ENCODE results near the gene EIF4G3. TPM values are rescaled to one million over a fixed set of nuclear protein-coding genes. Genes with fewer than 3 reads are reported as not detected.

EIF4G3 gene
- total RNA-seq, 4 donors from 2014 or later = 68.9 to 110 (median 104) TPM

- Histone ChIP-seq H3K27ac (no peak overlapping the region), H3K4me3 (replicated peaks in 1 of 3) (no peak overlapping the region), H3K27me3 (no peaks in the 10 kb centered on the region), H3K36me3 (no peaks in the 10 kb centered on the region), H3K4me1 (peaks cover 4 to 9% of the 10 kb centered on the region in 2 donors), H3K9me3 (no peaks in the 10 kb centered on the region)
- intact Hi-C loops (cut with DNase I) = no loop called here
- TF ChIP-seq POLR2A (IDR thresholded peaks at IDR 0.05) = no peak
- TF ChIP-seq, protein P1, sequence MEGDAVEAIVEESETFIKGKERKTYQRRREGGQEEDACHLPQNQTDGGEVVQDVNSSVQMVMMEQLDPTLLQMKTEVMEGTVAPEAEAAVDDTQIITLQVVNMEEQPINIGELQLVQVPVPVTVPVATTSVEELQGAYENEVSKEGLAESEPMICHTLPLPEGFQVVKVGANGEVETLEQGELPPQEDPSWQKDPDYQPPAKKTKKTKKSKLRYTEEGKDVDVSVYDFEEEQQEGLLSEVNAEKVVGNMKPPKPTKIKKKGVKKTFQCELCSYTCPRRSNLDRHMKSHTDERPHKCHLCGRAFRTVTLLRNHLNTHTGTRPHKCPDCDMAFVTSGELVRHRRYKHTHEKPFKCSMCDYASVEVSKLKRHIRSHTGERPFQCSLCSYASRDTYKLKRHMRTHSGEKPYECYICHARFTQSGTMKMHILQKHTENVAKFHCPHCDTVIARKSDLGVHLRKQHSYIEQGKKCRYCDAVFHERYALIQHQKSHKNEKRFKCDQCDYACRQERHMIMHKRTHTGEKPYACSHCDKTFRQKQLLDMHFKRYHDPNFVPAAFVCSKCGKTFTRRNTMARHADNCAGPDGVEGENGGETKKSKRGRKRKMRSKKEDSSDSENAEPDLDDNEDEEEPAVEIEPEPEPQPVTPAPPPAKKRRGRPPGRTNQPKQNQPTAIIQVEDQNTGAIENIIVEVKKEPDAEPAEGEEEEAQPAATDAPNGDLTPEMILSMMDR (IDR thresholded peaks at IDR 0.05) = no peak
- DNase-seq = no peak
- WGBS, 2 donors = 86 to 88% methylated on average over 3 of the region's 3 CpGs
These were observed 179.0 kb downstream of the EIF4G3 start for GRCh38 chr1:20997602-20998224.

- Histone ChIP-seq H3K4me1 (peaks cover 10 to 16% of the 10 kb centered on the region in 2 donors), H3K4me3 (replicated peaks in 1 of 3) (no peak overlapping the region), H3K36me3 (no peaks in the 10 kb centered on the region), H3K9me3 (no peaks in the 10 kb centered on the region), H3K27ac (no peak overlapping the region), H3K27me3 (no peaks in the 10 kb centered on the region)
- no peak for TF ChIP-seq POLR2A (IDR thresholded peaks at IDR 0.05)
- TF ChIP-seq, protein P1 (IDR thresholded peaks at IDR 0.05) = no peak
- intact Hi-C loops (cut with DNase I) = no loop called here
- DNase-seq = no peak
These were observed 180.1 kb downstream of the EIF4G3 start for GRCh38 chr1:20996554-20996953.

GRCh38 chr1:20993716-20994575 is 182.8 kb downstream of the EIF4G3 start:
- H3K27me3 ChIP-seq = no peaks in the 10 kb centered on the region
- peaks cover 10 to 16% of the 10 kb centered on the region in 2 donors for H3K4me1 ChIP-seq
- intact Hi-C loops (cut with DNase I) = no loop called here
- H3K36me3 ChIP-seq = no peaks in the 10 kb centered on the region
- H3K27ac ChIP-seq = no peak overlapping the region
- no peak overlapping the region for H3K4me3 ChIP-seq (replicated peaks in 1 of 3)
- TF ChIP-seq, protein P1 (IDR thresholded peaks at IDR 0.05) = no peak
- TF ChIP-seq POLR2A (IDR thresholded peaks at IDR 0.05) = no peak
- no peaks in the 10 kb centered on the region for H3K9me3 ChIP-seq
- no peak for DNase-seq
- WGBS, 2 donors = 81 to 86% methylated on average over 5 of the region's 5 CpGs

DNA sequence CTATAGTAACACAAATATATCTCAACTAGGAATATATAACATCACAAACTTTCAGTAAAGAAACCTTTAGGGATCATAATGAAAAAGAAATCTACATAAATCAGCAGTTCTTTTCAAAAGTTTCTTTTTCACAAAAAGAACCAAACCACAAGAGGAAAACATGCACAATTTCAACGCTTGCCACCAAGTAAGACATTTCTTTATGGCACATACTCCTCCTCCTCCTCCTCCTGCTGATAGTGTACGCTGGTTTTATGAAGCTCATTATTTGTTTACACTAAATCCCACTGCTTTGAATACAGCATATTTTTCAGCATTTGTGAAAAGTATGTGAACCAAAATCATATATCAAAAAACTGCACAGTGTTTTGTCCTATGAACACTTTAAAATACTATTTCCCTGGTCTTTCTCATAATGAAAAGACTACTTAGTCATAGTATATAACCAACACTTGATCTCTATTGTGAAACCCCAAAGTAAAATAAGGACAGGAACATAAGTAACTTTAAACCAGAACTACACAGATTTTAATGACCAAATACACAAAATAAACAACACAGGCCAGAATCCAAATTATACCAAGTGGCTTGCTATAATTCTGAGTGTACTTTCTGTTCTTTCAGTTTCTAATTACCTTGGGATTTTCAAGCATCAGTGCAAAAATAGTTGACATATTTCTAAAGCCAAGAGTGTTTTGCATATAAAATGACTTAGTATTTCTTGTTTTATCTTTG is 184.2 kb downstream of the EIF4G3 start:
- peaks cover 18 to 27% of the 10 kb centered on the region in 2 donors for H3K4me1 ChIP-seq
- no peak overlapping the region for H3K4me3 ChIP-seq (replicated peaks in 1 of 3)
- 78 to 83% methylated on average over 2 of the region's 2 CpGs for WGBS, 2 donors
- no peaks in the 10 kb centered on the region for H3K27me3 ChIP-seq
- intact Hi-C loops (cut with DNase I) = no loop called here
- H3K36me3 ChIP-seq = no peaks in the 10 kb centered on the region
- TF ChIP-seq, protein P1 (IDR thresholded peaks at IDR 0.05) = no peak
- no peak for TF ChIP-seq POLR2A (IDR thresholded peaks at IDR 0.05)
- H3K9me3 ChIP-seq = no peaks in the 10 kb centered on the region
- peak overlapping the region in 1 of 3 donors; percentile 38 for H3K27ac ChIP-seq
- DNase-seq = no peak
